ENCODE measurements around the gene TSPAN13.

- TF ChIP-seq, protein P1, sequence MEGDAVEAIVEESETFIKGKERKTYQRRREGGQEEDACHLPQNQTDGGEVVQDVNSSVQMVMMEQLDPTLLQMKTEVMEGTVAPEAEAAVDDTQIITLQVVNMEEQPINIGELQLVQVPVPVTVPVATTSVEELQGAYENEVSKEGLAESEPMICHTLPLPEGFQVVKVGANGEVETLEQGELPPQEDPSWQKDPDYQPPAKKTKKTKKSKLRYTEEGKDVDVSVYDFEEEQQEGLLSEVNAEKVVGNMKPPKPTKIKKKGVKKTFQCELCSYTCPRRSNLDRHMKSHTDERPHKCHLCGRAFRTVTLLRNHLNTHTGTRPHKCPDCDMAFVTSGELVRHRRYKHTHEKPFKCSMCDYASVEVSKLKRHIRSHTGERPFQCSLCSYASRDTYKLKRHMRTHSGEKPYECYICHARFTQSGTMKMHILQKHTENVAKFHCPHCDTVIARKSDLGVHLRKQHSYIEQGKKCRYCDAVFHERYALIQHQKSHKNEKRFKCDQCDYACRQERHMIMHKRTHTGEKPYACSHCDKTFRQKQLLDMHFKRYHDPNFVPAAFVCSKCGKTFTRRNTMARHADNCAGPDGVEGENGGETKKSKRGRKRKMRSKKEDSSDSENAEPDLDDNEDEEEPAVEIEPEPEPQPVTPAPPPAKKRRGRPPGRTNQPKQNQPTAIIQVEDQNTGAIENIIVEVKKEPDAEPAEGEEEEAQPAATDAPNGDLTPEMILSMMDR (IDR thresholded peaks at IDR 0.05) = no peak
- TF ChIP-seq POLR2A (IDR thresholded peaks at IDR 0.05) = no peak
These were observed 22.5 kb downstream of the TSPAN13 start for GRCh38 chr7:16776053-16776452.

Measured in Peyer's patch (tissue), 4 donors.